ENCODE measurements around the gene GALNS.
A peak's percentile ranks its signal among the peaks of the same experiment; 100 is the strongest.

GALNS gene

DNA sequence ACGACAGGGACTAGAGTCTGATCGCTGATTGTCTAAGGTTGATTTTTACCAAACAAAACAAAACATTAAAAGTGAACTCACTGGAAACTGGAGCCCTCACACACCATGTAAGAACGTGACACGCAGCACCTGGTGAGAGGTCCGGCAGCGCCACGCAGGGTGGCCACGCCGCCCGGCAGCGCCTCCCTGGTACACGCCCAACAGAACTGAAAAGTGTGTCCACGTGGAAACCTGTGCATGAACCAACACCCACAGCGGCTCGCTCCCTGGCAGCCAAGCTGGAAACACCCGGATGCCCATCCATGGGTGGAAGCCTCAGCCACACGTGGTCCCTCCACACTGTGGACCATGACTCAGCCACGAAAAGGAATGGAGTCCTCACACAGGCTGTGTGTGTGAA lies 9.1 kb downstream of the GALNS start:
- ChIA-PET POLR2A (ENCODE audit: low non-redundant PET) (no interaction called here), CTCF (no interaction called here)
- TF ChIP-seq, protein P1, sequence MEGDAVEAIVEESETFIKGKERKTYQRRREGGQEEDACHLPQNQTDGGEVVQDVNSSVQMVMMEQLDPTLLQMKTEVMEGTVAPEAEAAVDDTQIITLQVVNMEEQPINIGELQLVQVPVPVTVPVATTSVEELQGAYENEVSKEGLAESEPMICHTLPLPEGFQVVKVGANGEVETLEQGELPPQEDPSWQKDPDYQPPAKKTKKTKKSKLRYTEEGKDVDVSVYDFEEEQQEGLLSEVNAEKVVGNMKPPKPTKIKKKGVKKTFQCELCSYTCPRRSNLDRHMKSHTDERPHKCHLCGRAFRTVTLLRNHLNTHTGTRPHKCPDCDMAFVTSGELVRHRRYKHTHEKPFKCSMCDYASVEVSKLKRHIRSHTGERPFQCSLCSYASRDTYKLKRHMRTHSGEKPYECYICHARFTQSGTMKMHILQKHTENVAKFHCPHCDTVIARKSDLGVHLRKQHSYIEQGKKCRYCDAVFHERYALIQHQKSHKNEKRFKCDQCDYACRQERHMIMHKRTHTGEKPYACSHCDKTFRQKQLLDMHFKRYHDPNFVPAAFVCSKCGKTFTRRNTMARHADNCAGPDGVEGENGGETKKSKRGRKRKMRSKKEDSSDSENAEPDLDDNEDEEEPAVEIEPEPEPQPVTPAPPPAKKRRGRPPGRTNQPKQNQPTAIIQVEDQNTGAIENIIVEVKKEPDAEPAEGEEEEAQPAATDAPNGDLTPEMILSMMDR (conservative IDR thresholded peaks at IDR 0.05; ENCODE audit: low read depth) = no peak
- peak overlapping the region; percentile 16; the same call in 1 of the 2 replicates for H3K27ac ChIP-seq
- DNase-seq (ENCODE audit: low spot score) = no peak

DNA sequence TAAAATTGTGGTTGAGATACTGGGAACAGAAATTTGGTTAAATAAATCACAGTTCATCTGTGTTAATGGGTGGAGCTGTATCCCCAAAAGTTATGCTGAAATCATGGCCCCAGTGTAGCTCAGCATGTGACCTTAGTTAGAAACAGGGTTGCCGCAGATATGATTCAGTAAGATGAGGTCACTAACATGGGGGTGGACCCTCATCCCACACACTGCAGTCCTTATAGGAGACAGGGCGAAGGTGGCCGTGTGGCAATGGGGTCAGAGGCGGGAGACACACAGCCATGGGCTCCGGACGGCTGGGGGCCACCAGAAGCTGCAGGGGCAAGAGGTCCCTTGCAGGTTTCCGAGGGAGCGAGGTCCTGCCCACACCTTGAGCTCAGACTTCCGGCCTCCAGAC lies 10.7 kb downstream of the GALNS start:
- ChIA-PET POLR2A (ENCODE audit: low non-redundant PET) (no interaction called here), CTCF (interaction anchor here (0.6 kb wide), 1 partner anchor 418 kb away, joined by 4 read pairs; no protein-coding TSS in a partner anchor)
- no peak overlapping the region for H3K27ac ChIP-seq
- TF ChIP-seq, protein P1 (conservative IDR thresholded peaks at IDR 0.05; ENCODE audit: low read depth) = no peak
- DNase-seq (ENCODE audit: low spot score) = no peak

DNA sequence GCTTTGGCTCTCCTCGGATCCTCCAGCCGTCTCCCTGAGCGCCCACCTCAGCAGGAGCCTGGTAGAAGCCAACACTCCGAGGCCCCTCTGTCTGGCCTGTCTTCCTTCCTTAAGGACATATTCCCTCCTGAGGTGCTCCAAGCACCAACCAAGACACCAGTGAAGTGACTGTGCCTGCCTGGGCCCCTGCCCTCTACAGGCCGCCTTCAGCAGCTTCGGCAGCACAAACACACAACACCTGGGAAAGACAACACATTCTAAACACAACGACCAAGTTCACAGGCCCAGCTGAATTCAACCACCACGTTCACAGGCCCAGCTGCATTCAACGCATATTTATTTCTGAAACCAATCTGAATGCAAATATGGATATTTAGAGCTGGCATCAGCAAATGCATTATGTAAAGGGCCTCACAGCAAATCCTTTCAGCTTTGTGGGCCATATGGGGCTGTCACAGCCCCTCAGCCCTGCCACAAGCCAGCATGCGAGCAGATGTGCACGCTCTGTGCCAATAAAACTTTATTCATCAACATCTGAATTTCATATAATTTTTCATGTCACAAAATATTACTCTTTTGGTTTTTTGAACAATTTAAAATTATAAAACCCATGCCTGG lies 12.2 kb downstream of the GALNS start:
- DNase-seq (ENCODE audit: low spot score) = no peak
- TF ChIP-seq, protein P1 (conservative IDR thresholded peaks at IDR 0.05; ENCODE audit: low read depth) = no peak
- ChIA-PET CTCF (no interaction called here), POLR2A (ENCODE audit: low non-redundant PET) (no interaction called here)
- peak overlapping the region; percentile 38 for H3K27ac ChIP-seq

DNA sequence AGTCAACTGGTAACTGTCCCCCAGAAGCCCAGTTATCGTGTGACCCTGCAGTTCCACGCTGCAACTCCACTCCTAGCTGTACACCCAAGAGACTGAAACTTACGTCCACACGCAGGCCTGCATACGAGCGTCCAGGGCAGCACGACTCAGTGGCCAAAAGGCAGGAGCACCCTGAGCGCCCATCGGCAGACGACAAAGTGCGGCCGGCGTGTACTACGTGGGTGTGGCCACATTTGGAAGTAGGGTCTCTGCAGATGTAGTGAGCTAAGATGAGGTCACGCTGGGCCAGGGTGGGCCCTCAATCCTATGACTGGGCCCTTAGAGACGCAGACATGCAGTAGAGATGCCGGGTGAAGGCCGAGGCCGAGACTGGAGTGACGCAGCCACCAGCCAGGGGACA lies 13.5 kb downstream of the GALNS start:
- TF ChIP-seq, protein P1 (conservative IDR thresholded peaks at IDR 0.05; ENCODE audit: low read depth) = no peak
- H3K27ac ChIP-seq = no peak overlapping the region
- no peak for DNase-seq (ENCODE audit: low spot score)
- CTCF ChIA-PET = no interaction called here
- POLR2A ChIA-PET (ENCODE audit: low non-redundant PET) = no interaction called here

DNA sequence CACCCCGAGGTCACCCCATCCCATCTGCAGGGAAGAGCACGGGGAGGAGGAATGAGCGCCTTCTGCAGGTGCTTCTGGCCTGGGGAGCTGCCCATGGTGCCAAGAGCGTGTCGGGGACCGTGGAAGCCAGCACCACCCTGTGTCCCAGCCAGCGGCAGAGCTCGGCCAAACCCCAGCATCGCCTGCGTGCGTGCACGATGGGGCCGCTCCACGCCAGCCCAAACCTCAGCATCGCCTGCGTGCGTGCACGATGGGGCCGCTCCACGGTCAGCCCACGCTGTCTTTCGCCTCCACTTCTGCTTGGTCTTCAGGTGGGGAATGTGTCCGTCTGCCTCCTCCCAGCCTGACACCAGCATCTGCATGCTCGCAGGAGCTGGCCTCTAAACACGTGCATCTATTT lies 13.9 kb downstream of the GALNS start:
- H3K27ac ChIP-seq = no peak overlapping the region
- CTCF ChIA-PET = no interaction called here
- DNase-seq (ENCODE audit: low spot score) = no peak
- TF ChIP-seq, protein P1 (conservative IDR thresholded peaks at IDR 0.05; ENCODE audit: low read depth) = no peak
- POLR2A ChIA-PET (ENCODE audit: low non-redundant PET) = no interaction called here

DNA sequence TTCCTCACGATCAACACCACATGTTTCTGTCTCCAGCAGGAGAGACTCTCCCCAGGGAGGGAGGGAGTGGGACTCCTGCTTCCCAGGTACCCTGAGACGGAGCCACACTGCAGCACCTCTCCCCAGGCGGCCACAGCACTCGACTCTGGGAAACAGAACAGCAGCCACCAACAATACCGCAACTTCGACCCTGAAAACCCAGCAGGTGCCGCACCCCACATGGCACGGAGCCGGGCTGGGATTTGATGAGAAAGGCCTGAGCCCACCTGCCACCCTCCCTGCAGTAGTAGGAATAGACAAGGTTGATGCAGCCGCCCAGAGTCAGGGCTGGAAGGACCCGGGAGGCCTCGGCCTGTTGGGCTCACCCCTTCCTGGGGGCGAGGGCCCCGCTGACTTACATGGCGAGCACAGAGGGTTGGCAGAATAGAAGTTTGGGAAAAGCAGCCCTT lies 14.4 kb downstream of the GALNS start:
- DNase-seq (ENCODE audit: low spot score) = no peak

More for the DNA sequence above, 14.4 kb downstream of the GALNS start:
- TF ChIP-seq, protein P1 (conservative IDR thresholded peaks at IDR 0.05; ENCODE audit: low read depth) = no peak
- ChIA-PET CTCF (no interaction called here), POLR2A (ENCODE audit: low non-redundant PET) (no interaction called here)
- no peak overlapping the region for H3K27ac ChIP-seq
